NCI-H774 (cell line): ENCODE results near the gene PPAT.
"Not testable (repeated sequence)": the region's sequence is repeated elsewhere in the genome, so short reads cannot be mapped to it uniquely, and the experiment has no call there.

Experiments
- DNase-seq: peaks from one replicate; lab custom pipeline; 2025; lab: John Stamatoyannopoulos, UW

PPAT gene

GRCh38 chr4:56375458-56375857 lies 60.0 kb downstream of the PPAT start:
- DNase-seq, result no peak

- no peak for DNase-seq
These were observed 60.5 kb downstream of the PPAT start for GRCh38 chr4:56374956-56375355.

- DNase-seq, result no peak
These were observed 62.6 kb downstream of the PPAT start for GRCh38 chr4:56372774-56373173.

- no peak for DNase-seq
These were observed 63.8 kb downstream of the PPAT start for GRCh38 chr4:56371426-56372220.

- DNase-seq, result no peak
These were observed 65.0 kb downstream of the PPAT start for GRCh38 chr4:56370377-56370776.

GRCh38 chr4:56362981-56363380 lies 72.4 kb downstream of the PPAT start:
- DNase-seq, result not testable (repeated sequence)

- DNase-seq, result no peak
These were observed 75.3 kb downstream of the PPAT start for GRCh38 chr4:56360071-56360470.

- no peak for DNase-seq
These were observed 78.8 kb downstream of the PPAT start for GRCh38 chr4:56356650-56357049.

- DNase-seq, result no peak
These were observed 86.8 kb downstream of the PPAT start for GRCh38 chr4:56348576-56348975.

- DNase-seq, result no peak
These were observed 90.0 kb downstream of the PPAT start for GRCh38 chr4:56345458-56345857.
